Calu3 (cell line): ENCODE data around the gene EYA2. TPM values are rescaled to one million over a fixed set of nuclear protein-coding genes. Genes with fewer than 3 reads are reported as not detected.

Source experiments
- BruUV-seq: library from RNA; stranded (reverse); fragments of 400-500 nt; replicated peaks from 2 replicates; lab custom pipeline; 2021; lab: Mats Ljungman, UMichigan
- CTCF ChIA-PET: fragments of 300-600 bp; sonication (Branson Sonifier 250); formaldehyde crosslinking; loops from one replicate; lab custom pipeline; 2022; ENCODE audit warnings: antibody characterized with exemption; lab: Charles Lee
- DNase-seq: peaks from one replicate; pipeline ENCODE4 v3.0.0; 2022
- H3K27ac Mint-ChIP-seq: one replicate; pipeline ENCODE4 v1.8.0; 2022; ENCODE audit warnings: mixed read lengths; ENCODE audit not compliant: unreplicated experiment
- H3K27me3 Mint-ChIP-seq: one replicate; pipeline ENCODE4 v1.8.0; 2022; ENCODE audit warnings: mixed read lengths; ENCODE audit not compliant: unreplicated experiment
- H3K36me3 Mint-ChIP-seq: one replicate; pipeline ENCODE4 v1.8.0; 2022; ENCODE audit warnings: mild to moderate bottlenecking, moderate library complexity, mixed read lengths; ENCODE audit not compliant: insufficient read depth, unreplicated experiment
- H3K4me1 Mint-ChIP-seq: one replicate; pipeline ENCODE4 v1.8.0; 2022; ENCODE audit warnings: mild to moderate bottlenecking, low read depth, mixed read lengths; ENCODE audit not compliant: unreplicated experiment
- H3K4me3 Mint-ChIP-seq: one replicate; pipeline ENCODE4 v1.8.0; 2022; ENCODE audit warnings: mild to moderate bottlenecking, low read depth, moderate library complexity, mixed read lengths; ENCODE audit not compliant: unreplicated experiment
- H3K9me3 Mint-ChIP-seq: one replicate; pipeline ENCODE4 v1.8.0; 2022; ENCODE audit warnings: low read depth, mixed read lengths; ENCODE audit not compliant: unreplicated experiment
- intact Hi-C: fragments of 100-400 bp; cut with micrococcal nuclease; formaldehyde crosslinking; loops from one replicate; pipeline ENCODE4 v1.10.0; 2022; ENCODE audit not compliant: unreplicated experiment
- total RNA-seq: library from RNA; stranded (reverse); gene quantifications from 2 replicates; pipeline ENCODE4 v1.2.3, GENCODE V29; 2022
- TF ChIP-seq, protein P1 (sequence below): fragments of 200-600 bp; IDR thresholded peaks from one replicate; pipeline ENCODE4 v1.8.0; 2022; ENCODE audit warnings: antibody characterized with exemption; ENCODE audit not compliant: unreplicated experiment

Gene EYA2
- total RNA-seq, 1 experiment from 2014 or later: 0.35 TPM

DNA sequence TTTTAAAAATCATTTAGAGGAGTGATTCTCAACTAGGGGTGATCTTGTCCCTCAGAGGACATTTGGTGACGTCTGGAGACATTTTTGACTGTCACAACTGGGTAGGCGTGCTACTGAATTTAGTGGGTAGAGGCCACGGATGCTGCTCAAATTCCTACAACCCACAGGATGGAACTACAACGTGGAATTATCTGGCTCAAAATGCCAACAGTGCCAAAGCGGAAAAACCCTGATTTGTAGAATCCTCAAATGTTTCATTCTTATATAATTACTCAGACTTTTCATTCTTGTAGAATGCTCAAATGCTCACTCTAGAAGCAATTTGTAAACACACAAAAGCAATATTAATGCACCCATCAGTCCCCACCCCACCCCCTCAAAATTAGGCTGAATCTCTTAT, 232.1 kb downstream of the EYA2 start:
- Mint-ChIP-seq H3K27ac (no peak overlapping the region), H3K9me3 (no peaks in the 10 kb centered on the region), H3K4me1 (peaks cover 44% of the 10 kb centered on the region), H3K4me3 (no peak overlapping the region), H3K27me3 (no peaks in the 10 kb centered on the region), H3K36me3 (peaks cover 13% of the 10 kb centered on the region)
- TF ChIP-seq, protein P1, sequence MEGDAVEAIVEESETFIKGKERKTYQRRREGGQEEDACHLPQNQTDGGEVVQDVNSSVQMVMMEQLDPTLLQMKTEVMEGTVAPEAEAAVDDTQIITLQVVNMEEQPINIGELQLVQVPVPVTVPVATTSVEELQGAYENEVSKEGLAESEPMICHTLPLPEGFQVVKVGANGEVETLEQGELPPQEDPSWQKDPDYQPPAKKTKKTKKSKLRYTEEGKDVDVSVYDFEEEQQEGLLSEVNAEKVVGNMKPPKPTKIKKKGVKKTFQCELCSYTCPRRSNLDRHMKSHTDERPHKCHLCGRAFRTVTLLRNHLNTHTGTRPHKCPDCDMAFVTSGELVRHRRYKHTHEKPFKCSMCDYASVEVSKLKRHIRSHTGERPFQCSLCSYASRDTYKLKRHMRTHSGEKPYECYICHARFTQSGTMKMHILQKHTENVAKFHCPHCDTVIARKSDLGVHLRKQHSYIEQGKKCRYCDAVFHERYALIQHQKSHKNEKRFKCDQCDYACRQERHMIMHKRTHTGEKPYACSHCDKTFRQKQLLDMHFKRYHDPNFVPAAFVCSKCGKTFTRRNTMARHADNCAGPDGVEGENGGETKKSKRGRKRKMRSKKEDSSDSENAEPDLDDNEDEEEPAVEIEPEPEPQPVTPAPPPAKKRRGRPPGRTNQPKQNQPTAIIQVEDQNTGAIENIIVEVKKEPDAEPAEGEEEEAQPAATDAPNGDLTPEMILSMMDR: no peak
- BruUV-seq: no TSS peak
- intact Hi-C loops: no loop called here
- no peak for DNase-seq
- CTCF ChIA-PET: interaction anchor here (2.0 to 2.4 kb wide), 2 partner anchors 8 to 16 kb away, joined by 10 to 15 read pairs; no protein-coding TSS in a partner anchor

DNA sequence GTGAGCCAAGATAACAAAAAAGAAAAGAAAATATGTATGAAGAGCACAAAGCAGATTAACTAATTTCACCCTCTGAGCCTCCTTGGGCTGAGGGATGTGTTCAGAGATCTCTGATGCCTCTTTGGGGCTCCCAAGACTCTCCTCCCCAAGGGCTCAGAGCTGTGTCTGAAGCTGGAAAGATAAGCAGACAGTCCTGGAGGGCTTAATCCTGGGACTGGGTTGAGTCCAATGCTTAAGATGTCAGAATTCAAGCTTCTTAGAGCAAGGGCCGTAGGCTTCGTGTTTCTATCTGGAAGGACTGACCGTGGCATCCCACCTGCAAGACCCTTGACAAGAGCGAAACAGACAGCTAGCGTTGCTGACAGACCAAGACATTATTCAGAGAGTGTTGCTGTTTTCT, 232.9 kb downstream of the EYA2 start:
- Mint-ChIP-seq H3K36me3 (peaks cover 13% of the 10 kb centered on the region), H3K9me3 (no peaks in the 10 kb centered on the region), H3K27ac (peak overlapping the region; percentile 5), H3K4me1 (peaks cover 44% of the 10 kb centered on the region), H3K27me3 (no peaks in the 10 kb centered on the region), H3K4me3 (no peak overlapping the region)
- intact Hi-C loops: no loop called here
- no TSS peak for BruUV-seq
- TF ChIP-seq, protein P1: no peak
- no peak for DNase-seq
- CTCF ChIA-PET: interaction anchor here (0.5 to 1.0 kb wide), 3 partner anchors 9 to 105 kb away, joined by 3 to 7 read pairs (median 4); no protein-coding TSS in a partner anchor

DNA sequence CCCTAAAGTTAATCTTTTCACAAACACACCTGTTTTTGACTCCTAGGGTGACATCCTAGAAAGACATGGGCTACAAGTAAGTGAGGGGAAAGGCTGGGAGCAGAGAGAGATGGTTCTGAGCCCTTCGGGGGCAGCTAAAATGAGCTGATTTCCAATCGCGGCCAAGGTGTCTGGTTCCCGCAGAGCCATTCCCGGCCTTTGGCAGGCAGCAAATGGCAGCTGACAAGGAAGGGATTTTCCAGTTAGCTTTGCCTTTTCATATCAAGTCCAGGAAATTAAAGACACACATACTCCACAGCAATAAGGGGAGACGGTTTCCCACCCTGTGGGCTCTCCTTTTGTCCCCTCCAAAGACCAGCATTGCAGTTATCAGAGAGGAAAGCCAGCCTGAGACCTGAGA, 233.4 kb downstream of the EYA2 start:
- Mint-ChIP-seq H3K4me1 (peaks cover 44% of the 10 kb centered on the region), H3K27ac (peak overlapping the region; percentile 5), H3K36me3 (peaks cover 13% of the 10 kb centered on the region), H3K27me3 (no peaks in the 10 kb centered on the region), H3K4me3 (no peak overlapping the region), H3K9me3 (no peaks in the 10 kb centered on the region)
- no peak for DNase-seq
- TF ChIP-seq, protein P1: no peak
- no TSS peak for BruUV-seq
- CTCF ChIA-PET: interaction anchor here (0.6 to 1.0 kb wide), 2 partner anchors 8 to 12 kb away, joined by 3 to 4 read pairs; no protein-coding TSS in a partner anchor
- intact Hi-C loops: no loop called here

DNA sequence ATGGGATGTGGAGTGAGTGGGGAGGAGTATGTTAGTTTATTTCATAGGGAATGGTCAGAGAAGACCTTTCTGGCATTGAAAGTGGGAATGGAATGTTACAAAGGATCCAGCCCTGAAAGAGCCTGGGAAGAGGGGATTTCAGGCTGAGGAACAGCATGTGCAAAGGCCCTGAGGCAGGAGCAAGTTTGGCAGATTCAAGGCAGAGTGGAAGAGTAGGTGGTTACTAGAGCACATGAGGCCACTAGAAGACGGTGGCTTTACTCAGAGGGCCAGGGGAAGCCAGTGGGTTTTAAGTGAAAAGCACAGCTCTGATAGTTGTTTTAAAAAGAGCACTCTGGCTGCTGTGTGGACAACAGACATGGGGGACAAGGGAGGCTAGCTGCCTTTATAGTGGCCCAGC, 234.7 kb downstream of the EYA2 start:
- TF ChIP-seq, protein P1: no peak
- CTCF ChIA-PET: no interaction called here
- no TSS peak for BruUV-seq
- Mint-ChIP-seq H3K9me3 (no peaks in the 10 kb centered on the region), H3K27ac (no peak overlapping the region), H3K4me1 (peaks cover 50% of the 10 kb centered on the region), H3K4me3 (no peak overlapping the region), H3K27me3 (no peaks in the 10 kb centered on the region), H3K36me3 (peaks cover 13% of the 10 kb centered on the region)
- intact Hi-C loops: no loop called here
- DNase-seq: no peak
